Chondrocyte (in vitro differentiated cells): Measurements from ENCODE around the gene BCKDHA. TPM values are rescaled to one million over a fixed set of nuclear protein-coding genes. Genes with fewer than 3 reads are reported as not detected.

Source experiments
- DNase-seq: peaks from one replicate; pipeline ENCODE4 v3.0.0; 2021; ENCODE audit warnings: mixed read lengths, low spot score
- H3K27ac Mint-ChIP-seq: one replicate; pipeline ENCODE4 v1.8.0; 2021; ENCODE audit warnings: mild to moderate bottlenecking, moderate library complexity, mixed read lengths; ENCODE audit not compliant: unreplicated experiment
- H3K27me3 Mint-ChIP-seq: 2 replicates; pipeline ENCODE4 v1.8.0; 2021; ENCODE audit warnings: low read depth, mixed read lengths
- H3K36me3 Mint-ChIP-seq: 2 replicates; pipeline ENCODE4 v1.8.0; 2021; ENCODE audit warnings: low read depth, mixed read lengths
- H3K4me1 Mint-ChIP-seq: 2 replicates; pipeline ENCODE4 v1.8.0; 2021; ENCODE audit warnings: low read depth, mild to moderate bottlenecking, mixed read lengths
- H3K4me3 Mint-ChIP-seq: one replicate; pipeline ENCODE4 v1.8.0; 2021; ENCODE audit warnings: mild to moderate bottlenecking, moderate library complexity, mixed read lengths; ENCODE audit not compliant: unreplicated experiment
- H3K9me3 Mint-ChIP-seq: 2 replicates; pipeline ENCODE4 v1.8.0; 2021; ENCODE audit warnings: low read depth, mixed read lengths
- CTCF ChIP-seq: fragments of 200-600 bp; sonication (generic); IDR thresholded peaks from 2 replicates; pipeline ENCODE4 v1.5.0; 2021; ENCODE audit warnings: antibody characterized with exemption, mild to moderate bottlenecking, moderate library complexity
- total RNA-seq: library from RNA; stranded (reverse); gene quantifications from 3 replicates; pipeline ENCODE4 v1.2.1, GENCODE V29; 2021

The BCKDHA gene
- total RNA-seq, 1 donor from 2014 or later, result 14.0 TPM

GRCh38 chr19:41426952-41427646 lies 29.5 kb downstream of the BCKDHA start, which contains the start of gene B3GNT8:
TSS of gene B3GNT8 (minus strand) at chr19:41427374. CDS start at chr19:41426778, 596 bp downstream.
- Mint-ChIP-seq H3K4me3 (peak within 1 kb of the TSS; percentile 54), H3K27me3 (no peaks in the 10 kb centered on the region), H3K9me3 (no peaks in the 10 kb centered on the region), H3K27ac (peak within 1 kb of the TSS; percentile 80), H3K4me1 (peaks cover 10% of the 10 kb centered on the region), H3K36me3 (peaks cover 10% of the 10 kb centered on the region)
- TF ChIP-seq CTCF, result no peak
- no peak for DNase-seq

- Mint-ChIP-seq H3K4me3 (no peak overlapping the region), H3K27ac (no peak overlapping the region), H3K4me1 (peaks cover 10% of the 10 kb centered on the region), H3K27me3 (no peaks in the 10 kb centered on the region), H3K9me3 (no peaks in the 10 kb centered on the region), H3K36me3 (peaks cover 5% of the 10 kb centered on the region)
- DNase-seq, result no peak
- no peak for TF ChIP-seq CTCF
Observed at GRCh38 chr19:41427647-41428480, 30.2 kb downstream of the BCKDHA start.

- Mint-ChIP-seq H3K27ac (no peak overlapping the region), H3K4me3 (no peak overlapping the region)
- no peak for TF ChIP-seq CTCF
Observed at GRCh38 chr19:41428481-41428859, 30.9 kb downstream of the BCKDHA start.

GRCh38 chr19:41430922-41431321 lies 33.3 kb downstream of the BCKDHA start:
- Mint-ChIP-seq H3K4me1 (peaks cover 10% of the 10 kb centered on the region), H3K27me3 (no peaks in the 10 kb centered on the region), H3K36me3 (peaks cover 5% of the 10 kb centered on the region), H3K4me3 (no peak overlapping the region), H3K9me3 (no peaks in the 10 kb centered on the region), H3K27ac (no peak overlapping the region)
- no peak for TF ChIP-seq CTCF
- no peak for DNase-seq

More at GRCh38 chr19:41428481-41428859, 30.9 kb downstream of the BCKDHA start:
- Mint-ChIP-seq H3K27me3 (no peaks in the 10 kb centered on the region), H3K4me1 (peaks cover 10% of the 10 kb centered on the region), H3K9me3 (no peaks in the 10 kb centered on the region), H3K36me3 (peaks cover 5% of the 10 kb centered on the region)
- no peak for DNase-seq
